Renal cortex interstitium (tissue), 11 donors: ENCODE results near the gene TRIM39. TPM values are rescaled to one million over a fixed set of nuclear protein-coding genes. Genes with fewer than 3 reads are reported as not detected.
"Not testable (repeated sequence)": the region's sequence is repeated elsewhere in the genome, so short reads cannot be mapped to it uniquely, and the experiment has no call there.

ENCODE experiments used
- DNase-seq, 11 donors: peaks; one replicate each; pipeline ENCODE4 v3.0.0-alpha.2; 2013; ENCODE audit warnings: low read depth in 9 of 11, low spot score in 4 of 11; ENCODE audit errors: extremely low read depth in 1 of 11
- polyA plus RNA-seq, 3 donors: library from polyadenylated mRNA; unstranded; fragments of 120-200 nt; gene quantifications; one replicate each; pipeline ENCODE4 v1.2.1, GENCODE V29; 2013; ENCODE audit not compliant: insufficient read length in 3 of 3

Gene TRIM39
- polyA plus RNA-seq, 3 donors, result 12.4 to 15.4 (median 14.2) TPM

DNA sequence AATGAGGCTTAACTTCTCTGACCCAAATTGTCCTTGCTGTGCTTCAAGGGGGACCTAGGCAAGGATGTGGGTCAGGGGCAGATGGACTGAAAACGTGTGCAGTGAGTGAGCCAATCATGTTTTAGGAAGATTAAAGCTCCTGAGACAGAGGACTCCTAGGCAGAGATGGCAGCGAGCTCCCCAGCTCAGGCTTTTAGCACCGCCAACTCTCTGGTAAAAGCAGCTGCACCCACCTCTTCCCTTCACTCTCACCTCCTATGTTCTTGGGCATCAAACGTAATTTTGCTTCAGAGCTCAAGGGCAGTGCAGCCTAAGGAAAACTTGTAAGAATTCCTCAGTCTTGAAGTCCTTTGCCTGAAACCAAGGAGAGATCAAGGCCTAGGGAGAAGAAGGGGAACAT lies 28.6 kb downstream of the TRIM39 start:
- no peak for DNase-seq

DNA sequence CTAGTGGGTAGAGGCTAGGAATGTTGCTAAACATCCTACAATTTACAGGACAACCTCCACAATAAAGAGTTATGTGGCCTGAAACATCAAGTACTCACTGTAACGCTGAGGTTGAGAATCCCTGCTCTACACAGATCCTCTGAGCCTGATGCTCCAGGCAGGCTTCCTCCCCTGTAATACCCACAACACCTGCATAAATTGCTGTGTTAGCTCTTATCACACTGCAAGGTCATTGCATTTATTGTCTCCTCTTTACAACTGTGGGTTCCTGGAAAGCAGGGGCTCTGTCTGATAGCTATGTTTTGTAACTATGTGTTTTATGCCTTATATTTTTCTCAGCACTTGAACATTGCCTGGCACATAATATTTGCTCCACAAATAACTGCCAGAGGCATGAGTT lies 29.8 kb downstream of the TRIM39 start:
- no peak for DNase-seq

DNA sequence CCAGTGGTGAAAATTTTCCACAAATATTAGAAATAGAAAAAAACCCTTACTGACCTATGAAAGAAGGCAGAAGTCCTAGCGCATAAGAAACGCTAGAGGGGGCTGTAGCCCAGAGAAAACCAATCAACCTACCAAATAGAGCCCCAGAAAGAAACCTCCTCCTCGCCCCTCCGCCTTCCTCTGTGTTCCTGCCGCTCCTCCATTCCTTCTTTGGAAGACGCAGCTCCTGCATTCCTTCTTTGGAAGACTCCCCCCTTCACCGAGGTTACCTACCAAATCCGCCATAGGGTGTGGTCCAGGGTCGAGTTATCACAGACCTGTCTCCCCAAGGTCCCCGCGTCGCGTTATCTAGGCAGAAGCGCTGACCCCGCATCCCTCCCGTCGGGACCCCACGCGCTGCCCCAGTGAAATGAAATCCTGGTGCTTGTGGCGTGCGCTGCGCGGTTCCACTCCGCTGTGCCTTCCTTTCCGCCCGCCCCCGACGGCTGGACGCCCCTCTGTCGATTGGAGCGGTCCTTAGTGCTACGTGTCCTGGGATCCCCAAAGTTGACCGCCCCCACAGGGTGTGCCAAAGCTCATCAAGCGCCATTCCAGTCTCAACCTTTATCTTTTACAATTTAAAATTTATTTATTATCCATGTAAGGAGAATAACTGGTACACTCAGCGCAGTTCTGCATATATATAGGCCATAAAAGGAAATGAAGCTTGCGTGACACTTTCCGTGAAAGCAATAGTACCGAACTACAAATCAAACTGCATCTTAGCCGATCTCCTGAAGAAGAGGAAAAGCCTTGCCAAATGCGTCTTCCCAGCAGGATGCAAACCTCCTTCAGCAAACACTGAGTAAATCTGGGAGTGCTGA lies 31.2 kb downstream of the TRIM39 start:
- DNase-seq, result peak in 10 of 11 donors; percentile 39 to 64 (median 51)

DNA sequence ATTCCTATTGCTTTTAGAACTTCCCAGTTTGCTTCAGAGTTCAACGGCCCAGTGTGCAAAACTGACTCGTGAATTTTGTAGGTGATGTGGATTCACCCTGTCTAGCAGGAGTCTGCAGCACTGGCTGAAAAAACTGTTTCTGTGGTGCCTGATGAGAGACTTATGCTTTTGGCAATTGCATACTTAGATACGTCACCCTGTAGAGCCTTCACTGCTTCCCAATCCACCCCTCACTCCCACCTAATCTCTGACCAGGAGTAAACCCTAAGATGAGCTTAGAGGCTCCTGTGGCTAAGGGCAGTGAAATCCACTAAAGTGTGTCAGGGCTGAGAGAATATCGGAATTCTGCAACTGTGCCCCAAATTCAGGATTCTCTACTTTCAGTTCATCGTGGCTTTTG lies 32.5 kb downstream of the TRIM39 start:
- DNase-seq, result no peak

DNA sequence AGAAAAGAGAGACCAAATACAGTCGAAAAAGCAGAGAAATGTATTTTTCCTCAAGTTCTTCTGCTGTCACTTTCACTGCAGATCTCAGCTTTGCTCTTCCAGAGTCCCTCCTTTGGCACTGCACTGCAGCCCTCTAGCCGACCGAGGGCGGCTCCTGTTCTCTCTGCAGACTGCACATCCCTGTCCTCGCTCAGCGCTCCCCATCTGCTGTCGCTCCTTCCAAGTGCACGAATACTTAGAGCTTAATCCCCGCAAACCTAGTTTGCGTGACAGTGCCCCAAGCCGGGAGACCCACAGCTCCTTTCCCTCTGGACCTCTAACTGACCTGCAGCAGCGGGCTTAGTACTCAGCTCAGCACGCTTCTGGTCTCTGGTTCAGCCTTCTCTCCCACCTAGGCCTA lies 33.4 kb downstream of the TRIM39 start:
- DNase-seq, result no peak

DNA sequence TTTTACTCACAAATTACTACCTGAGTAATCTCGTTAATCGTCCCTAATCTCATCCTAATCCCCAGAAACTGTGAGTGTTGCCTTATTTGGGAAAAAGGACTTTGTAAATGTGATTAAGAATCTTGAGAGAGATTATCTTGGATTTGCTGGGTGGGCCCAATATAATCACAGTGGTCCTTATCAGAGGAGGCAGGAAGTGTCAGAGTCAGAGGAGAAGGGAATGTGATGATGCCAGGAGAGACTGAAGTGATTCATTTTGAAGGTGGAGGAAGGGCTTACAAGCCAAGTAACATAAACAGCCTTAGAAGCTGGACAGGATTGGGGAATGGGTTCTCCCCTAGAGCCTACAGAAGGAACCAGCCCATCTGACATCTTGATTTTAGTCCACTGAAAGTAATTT lies 34.9 kb downstream of the TRIM39 start:
- DNase-seq, result no peak

DNA sequence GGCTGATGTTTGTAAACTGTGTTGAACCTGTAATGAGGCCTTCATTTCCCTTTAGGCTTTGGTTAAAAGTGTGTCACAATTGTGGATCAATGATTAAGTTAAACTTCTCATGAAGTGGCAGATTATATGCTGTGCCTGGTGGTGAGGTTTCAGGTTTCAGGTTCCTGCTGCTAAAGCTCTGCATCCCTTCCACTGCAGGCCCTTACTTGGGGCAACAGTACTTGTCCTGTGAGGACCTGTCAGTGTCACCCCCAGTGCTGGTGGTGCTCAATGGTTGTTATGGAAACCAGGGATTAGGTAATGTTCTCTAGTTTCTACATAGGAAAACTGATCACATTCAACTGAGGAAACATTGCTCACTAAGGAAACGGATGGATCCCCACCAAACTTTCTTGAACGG lies 36.7 kb downstream of the TRIM39 start:
- DNase-seq, result no peak

DNA sequence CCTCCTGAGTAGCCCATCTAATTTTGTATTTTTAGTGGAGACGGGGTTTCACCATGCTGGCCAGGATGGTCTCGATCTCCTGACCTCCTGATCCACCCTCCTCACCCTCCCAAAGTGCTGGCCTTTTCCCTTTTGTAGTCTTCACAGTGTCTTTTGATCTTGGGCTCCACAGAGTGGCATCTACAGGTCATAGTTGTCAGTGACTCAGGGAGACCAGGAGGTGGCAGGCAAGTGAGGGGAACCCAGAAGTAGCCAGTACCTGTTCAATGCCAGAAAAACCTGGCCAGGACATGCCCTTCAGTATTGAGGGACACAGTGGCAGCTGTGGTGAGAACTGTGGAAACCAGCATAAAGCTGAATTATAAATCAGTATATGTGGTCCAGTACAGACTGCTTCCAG lies 37.9 kb downstream of the TRIM39 start:
- DNase-seq, result no peak

DNA sequence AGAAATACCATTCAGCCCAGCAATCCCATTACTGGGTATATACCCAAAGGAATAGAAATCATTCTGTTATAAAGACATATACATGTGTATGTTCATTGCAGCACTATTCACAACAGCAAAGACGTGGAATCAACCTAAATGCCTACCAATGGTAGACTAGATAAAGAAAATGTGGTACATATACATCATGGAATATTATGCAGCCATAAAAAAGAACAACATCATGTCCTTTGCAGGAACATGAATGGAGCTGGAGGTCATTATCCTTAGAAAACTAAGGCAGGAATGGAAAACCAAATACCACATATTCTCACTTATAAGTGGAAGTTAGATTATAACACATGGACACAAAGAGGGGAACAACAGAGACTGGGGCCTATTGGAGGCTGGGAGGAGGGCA lies 42.6 kb downstream of the TRIM39 start:
- DNase-seq, result not testable (repeated sequence)

DNA sequence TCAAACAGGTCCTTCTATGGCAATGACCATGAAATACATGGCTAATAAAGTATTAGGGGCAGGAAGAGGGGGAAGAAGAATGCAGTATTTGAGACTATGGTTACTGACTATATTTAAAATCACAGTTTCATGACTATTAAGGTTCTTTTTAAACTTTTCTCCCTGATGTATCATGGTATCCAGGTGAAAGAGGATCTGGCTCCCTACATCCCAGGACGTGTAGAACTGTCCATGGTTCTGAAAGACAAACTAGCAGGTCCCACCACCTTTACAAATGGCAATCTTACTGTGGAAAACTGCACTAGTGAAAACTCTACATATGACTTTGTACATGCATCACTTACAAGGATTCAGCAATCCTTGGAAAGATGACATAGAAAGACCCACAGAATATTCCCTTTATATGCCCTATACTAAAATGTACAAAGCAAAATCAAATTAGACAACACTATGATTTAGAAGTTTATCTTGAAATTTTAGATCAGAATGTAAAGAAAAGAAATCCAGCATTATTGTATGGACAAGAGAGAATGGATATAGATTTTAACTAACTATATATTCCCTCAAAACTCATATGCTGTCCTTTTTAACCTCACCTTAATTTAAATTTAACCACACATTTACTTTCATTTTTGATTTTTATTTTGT lies 51.7 kb downstream of the TRIM39 start:
- peak in 10 of 11 donors; percentile 18 to 57 (median 38) for DNase-seq

DNA sequence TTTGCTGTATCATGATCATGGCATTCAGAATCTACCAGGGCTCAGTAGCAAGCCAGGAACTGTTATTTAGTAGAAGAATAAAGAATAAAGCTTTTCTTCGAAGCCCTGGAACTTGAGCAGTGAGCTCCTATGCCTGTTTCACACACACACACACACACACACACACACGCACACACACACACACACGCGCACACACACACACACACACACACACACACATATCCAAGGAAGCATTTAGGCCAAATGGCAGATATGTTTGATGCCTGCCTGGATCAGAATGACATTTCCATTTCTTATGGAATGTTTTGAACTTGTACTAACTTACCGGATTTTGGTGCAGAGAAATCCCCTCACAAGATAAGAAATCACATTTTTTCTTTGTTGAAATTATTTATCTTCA lies 53.7 kb downstream of the TRIM39 start:
- no peak for DNase-seq

DNA sequence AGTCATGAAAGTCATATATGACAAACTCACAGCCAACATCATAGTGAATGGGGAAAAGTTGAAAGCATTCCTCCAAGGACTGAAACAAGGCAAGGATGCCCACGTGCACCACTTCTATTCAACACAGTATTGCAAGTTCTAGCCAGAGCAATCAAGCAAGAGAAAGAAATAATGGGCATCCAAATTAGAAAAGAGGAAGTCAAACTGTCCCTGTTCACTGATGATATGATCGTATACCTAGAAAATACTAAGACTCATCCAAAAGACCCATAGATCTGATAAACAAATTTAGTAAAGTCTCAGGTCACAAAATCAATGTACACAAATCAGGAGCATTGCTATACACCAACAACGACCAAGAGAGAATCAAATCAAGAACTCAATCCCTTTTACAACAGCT lies 59.4 kb downstream of the TRIM39 start:
- no peak for DNase-seq

DNA sequence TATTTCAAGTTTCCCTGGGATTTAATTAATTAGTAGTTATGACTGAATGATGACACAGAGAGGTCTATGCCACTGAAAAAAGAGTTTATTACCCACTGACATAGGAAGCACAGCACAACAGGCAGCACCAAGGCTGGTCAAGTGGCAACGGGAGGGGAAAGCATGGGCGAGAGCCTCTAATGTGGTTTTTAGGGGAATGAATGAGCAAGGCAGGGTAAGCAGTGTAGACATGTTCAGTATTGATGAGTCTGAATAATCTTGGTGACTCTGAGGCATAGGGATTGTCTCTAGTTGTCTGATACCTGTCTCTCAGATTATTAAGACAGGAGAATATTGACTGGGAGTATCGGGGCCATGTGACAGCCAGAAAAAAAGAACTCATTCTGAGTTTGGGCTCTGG lies 64.5 kb downstream of the TRIM39 start:
- no peak for DNase-seq

Other genes with a start within 250 kb of the TRIM39 start
- gene TRIM31, start 213.8 kb upstream of the TRIM39 start, polyA plus RNA-seq, result under 1 TPM in 1 of 3 donors, not detected in 2; 0.09 TPM
- gene TRIM40, start 190.8 kb upstream of the TRIM39 start, polyA plus RNA-seq, result under 1 TPM; 0.10 to 0.23 (median 0.11) TPM
- under 1 TPM; 0.29 to 0.68 (median 0.39) TPM for gene TRIM10, start 165.7 kb upstream of the TRIM39 start, polyA plus RNA-seq
- gene TRIM15, start 163.4 kb upstream of the TRIM39 start, polyA plus RNA-seq, result under 1 TPM; 0.09 to 0.16 (median 0.14) TPM
- 10 to 100 TPM; 34.4 to 37.1 (median 36.9) TPM for gene TRIM26, start 113.5 kb upstream of the TRIM39 start, polyA plus RNA-seq
- 10 to 100 TPM; 28.0 to 42.4 (median 35.3) TPM for gene RPP21, start 18.2 kb downstream of the TRIM39 start, polyA plus RNA-seq
- gene HLA-E, start 162.6 kb downstream of the TRIM39 start, polyA plus RNA-seq, result 100 to 1,000 TPM in 2 of 3 donors, 10 to 100 TPM in 1; 93.8 to 126 (median 103) TPM
- 100 to 1,000 TPM in 1 of 3 donors, 10 to 100 TPM in 2; 85.3 to 112 (median 98.3) TPM for gene GNL1, start 229.6 kb downstream of the TRIM39 start, polyA plus RNA-seq
- gene PRR3, start 230.4 kb downstream of the TRIM39 start, polyA plus RNA-seq, result 10 to 100 TPM; 30.2 to 36.8 (median 32.0) TPM
- 10 to 100 TPM; 68.1 to 74.4 (median 72.5) TPM for gene ABCF1, start 244.5 kb downstream of the TRIM39 start, polyA plus RNA-seq